Activated T-helper 17 cell treated with anti-CD3 and anti-CD28 coated beads, Interleukin-2, amount 50 U/mL, for 72 hours (primary cell): ENCODE measurements around the gene KIF22. TPM values are rescaled to one million over a fixed set of nuclear protein-coding genes. Genes with fewer than 3 reads are reported as not detected.
A peak's percentile ranks its signal among the peaks of the same experiment; 100 is the strongest.
"Not testable (repeated sequence)": the region's sequence is repeated elsewhere in the genome, so short reads cannot be mapped to it uniquely, and the experiment has no call there.

Experiments
- ATAC-seq: fragments of 150-1000 bp; cut with Tn5 transposase; replicated peaks from 2 replicates; pipeline ENCODE4 v1.10.0; 2021; ENCODE audit warnings: mild to moderate bottlenecking, moderate library complexity
- H3K27ac Mint-ChIP-seq: one replicate; pipeline ENCODE4 v1.8.0; 2022; ENCODE audit warnings: mixed read lengths
- H3K27me3 Mint-ChIP-seq: one replicate; pipeline ENCODE4 v1.8.0; 2022; ENCODE audit warnings: mixed read lengths
- H3K36me3 Mint-ChIP-seq: one replicate; pipeline ENCODE4 v1.8.0; 2022; ENCODE audit warnings: low read depth, mild to moderate bottlenecking, mixed read lengths
- H3K4me1 Mint-ChIP-seq: one replicate; pipeline ENCODE4 v1.8.0; 2022; ENCODE audit warnings: mixed read lengths
- H3K4me3 Mint-ChIP-seq: one replicate; pipeline ENCODE4 v1.8.0; 2022; ENCODE audit warnings: mild to moderate bottlenecking, mixed read lengths
- H3K9me3 Mint-ChIP-seq: one replicate; pipeline ENCODE4 v1.8.0; 2022; ENCODE audit warnings: mixed read lengths
- total RNA-seq, 2 donors: library from RNA; stranded (reverse); gene quantifications; one replicate each; pipeline ENCODE4 v1.2.3, GENCODE V29; 2022

The KIF22 gene
- total RNA-seq, 2 donors from 2014 or later, result 122 to 139 TPM

DNA sequence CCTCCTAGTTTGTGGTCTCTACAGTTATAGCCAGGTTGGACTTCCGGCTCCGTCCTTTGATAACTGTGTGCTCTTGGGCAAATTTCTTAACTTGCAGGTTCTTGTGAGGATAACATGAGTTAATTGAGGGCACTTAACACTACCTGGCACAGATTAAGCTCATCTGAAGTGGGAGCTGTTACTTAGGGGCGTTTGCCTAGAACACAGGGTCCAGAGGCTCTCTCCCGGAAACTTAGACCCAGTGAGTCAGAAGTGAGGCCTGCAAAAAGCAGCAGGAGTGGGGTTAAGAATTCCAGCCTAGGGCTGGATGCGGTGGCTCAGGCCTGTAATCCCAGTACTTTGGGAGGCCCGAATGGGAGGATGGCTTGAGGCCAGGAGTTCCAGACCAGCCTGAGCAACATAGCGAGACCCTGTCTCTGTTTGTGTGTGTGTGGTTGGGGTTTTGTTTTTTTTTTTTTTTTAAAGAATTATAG lies 31.1 kb downstream of the KIF22 start:
- Mint-ChIP-seq H3K9me3 (no peaks in the 10 kb centered on the region), H3K27me3 (no peaks in the 10 kb centered on the region), H3K36me3 (peaks cover 76% of the 10 kb centered on the region), H3K4me3 (peak overlapping the region; percentile 99), H3K27ac (peak overlapping the region; percentile 96), H3K4me1 (peaks cover 33% of the 10 kb centered on the region)
- no peak for ATAC-seq

DNA sequence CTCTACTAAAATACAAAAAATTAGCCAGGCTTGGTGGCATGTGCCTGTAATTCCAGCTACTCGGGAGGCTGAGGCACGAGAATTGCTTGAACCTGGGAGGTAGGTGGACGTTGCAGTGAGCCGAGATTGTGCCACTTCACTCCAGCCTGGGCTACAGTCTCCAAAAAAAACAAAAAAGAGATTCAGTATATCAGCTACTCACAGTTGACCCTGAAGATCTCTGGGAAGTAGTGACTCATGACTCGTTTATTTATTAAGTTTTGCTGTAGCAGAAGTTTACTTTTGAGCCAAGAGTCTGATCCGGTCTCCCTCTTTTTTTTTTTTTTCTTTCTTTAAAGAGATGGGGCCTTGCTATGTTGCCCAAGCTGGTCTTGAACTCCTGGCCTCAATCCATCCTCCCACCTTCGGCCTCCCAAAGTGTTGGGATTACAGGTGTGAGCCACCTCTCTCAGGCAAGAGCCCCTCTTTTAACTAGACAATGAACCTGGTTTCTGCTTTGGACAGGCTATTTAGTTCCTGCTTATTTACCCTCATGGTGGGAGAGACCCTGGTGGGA lies 34.1 kb downstream of the KIF22 start:
- peak overlapping the region; percentile 73 for H3K4me3 Mint-ChIP-seq
- peaks cover 24% of the 10 kb centered on the region for H3K4me1 Mint-ChIP-seq
- peak overlapping the region; percentile 84 for H3K27ac Mint-ChIP-seq
- ATAC-seq, result peak; percentile 4
- peaks cover 59% of the 10 kb centered on the region for H3K36me3 Mint-ChIP-seq
- H3K9me3 Mint-ChIP-seq, result no peaks in the 10 kb centered on the region
- no peaks in the 10 kb centered on the region for H3K27me3 Mint-ChIP-seq

DNA sequence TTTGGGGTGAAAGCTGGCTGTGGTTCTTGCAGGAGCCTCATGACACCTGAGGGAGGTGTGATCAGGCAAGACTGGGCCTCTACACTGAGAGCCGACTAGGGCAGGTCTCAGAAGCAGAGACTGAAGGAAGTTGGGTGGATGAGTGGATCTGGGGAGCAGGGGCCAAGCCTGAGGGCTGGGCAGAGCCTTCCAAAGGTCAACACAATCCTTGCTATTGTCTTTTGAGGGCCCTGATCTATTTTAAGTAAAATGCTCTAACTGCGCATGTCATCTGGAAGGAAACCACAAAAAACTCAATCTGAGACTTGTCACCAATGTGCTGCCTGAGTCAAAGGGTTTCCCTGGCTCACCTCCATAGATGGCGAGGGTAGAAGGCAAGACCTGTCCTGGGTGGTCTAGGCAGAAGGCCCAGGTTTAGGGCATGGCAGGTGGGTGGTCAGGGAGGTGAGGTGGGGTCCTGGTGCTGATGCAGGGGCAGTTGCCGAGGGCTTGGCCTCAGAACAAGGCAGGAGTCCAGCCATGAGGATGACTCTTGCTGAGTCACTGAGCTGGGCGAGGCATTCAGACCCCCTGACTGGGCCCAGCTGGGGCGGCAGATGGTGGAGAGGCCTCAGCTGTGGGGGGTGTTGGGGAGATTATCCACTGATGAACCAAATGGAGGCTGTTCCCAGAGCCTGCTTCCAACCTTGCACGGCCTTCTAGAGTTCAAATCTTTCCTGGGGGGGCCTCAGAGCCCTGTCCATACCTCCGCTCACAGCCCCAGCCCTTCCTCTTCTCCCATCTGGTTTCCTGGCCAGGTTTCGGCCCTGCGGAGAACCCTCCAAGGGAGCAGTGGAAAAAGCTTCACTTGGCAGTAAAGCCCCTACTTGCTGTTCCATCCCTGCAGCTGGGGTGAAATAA lies 34.8 kb downstream of the KIF22 start:
- Mint-ChIP-seq H3K27me3 (no peaks in the 10 kb centered on the region), H3K36me3 (peaks cover 59% of the 10 kb centered on the region), H3K4me1 (peaks cover 29% of the 10 kb centered on the region), H3K4me3 (peak overlapping the region; percentile 73), H3K27ac (peak overlapping the region; percentile 84), H3K9me3 (no peaks in the 10 kb centered on the region)
- peak; percentile 57 for ATAC-seq

DNA sequence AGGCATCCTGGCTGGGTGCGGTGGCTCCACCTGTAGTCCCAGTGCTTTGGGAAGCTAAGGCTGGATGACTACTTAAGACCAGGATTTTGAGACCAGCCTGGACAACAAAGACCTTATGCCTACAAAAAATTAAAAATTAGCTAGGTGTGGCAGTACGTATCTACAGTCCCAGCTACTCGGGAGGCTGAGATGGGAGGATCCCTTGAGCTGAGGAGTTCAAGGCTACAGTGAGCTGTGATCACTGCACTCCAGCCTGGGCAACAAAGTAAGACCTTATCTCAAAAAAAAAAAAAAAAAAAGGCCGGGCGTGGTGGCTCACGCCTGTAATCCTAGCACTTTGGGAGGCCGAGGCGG lies 35.8 kb downstream of the KIF22 start:
- Mint-ChIP-seq H3K27me3 (no peaks in the 10 kb centered on the region), H3K4me3 (peak overlapping the region; percentile 73), H3K27ac (peak overlapping the region; percentile 92), H3K9me3 (no peaks in the 10 kb centered on the region), H3K4me1 (peaks cover 29% of the 10 kb centered on the region), H3K36me3 (peaks cover 58% of the 10 kb centered on the region)
- no peak for ATAC-seq

DNA sequence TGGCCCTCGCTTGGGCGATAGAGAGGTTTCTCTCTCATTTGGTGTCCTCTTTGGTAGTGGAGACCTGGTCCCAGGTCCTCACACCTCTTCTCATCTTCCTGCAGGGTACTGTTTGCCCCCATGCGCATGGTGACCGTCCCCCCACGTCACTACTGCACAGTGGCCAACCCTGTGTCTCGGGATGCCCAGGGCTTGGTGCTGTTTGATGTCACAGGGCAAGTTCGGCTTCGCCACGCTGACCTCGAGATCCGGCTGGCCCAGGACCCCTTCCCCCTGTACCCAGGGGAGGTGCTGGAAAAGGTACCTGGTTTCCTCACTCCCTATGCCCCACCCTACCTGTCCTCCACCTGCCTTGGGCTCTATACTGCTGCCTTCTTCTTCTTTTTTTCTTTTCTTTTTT lies 40.2 kb downstream of the KIF22 start:
- H3K9me3 Mint-ChIP-seq, result no peaks in the 10 kb centered on the region
- ATAC-seq, result no peak
- H3K36me3 Mint-ChIP-seq, result peaks cover 73% of the 10 kb centered on the region
- H3K4me3 Mint-ChIP-seq, result no peak overlapping the region
- peak overlapping the region; percentile 79 for H3K27ac Mint-ChIP-seq
- peaks cover 26% of the 10 kb centered on the region for H3K4me1 Mint-ChIP-seq
- H3K27me3 Mint-ChIP-seq, result no peaks in the 10 kb centered on the region

DNA sequence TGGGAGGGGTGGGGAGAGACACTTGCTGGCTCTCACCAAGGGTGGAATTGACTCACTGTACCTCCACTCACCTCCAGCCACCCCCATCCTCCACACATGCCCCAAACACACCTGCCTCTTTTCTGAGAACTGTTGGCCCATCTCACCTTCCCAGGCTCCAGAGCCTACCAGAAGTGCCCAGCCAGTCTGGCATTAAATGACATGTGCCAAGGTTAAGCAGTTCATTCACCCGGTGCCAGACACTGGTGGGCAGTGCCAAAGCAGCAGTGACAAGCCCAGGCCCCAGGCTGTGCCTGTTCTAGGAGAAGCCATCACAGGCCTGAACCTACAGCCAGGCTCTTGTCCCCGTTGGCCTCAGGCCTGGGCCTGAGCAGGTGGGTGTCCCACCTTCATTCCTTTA lies 40.9 kb downstream of the KIF22 start:
- no peaks in the 10 kb centered on the region for H3K27me3 Mint-ChIP-seq
- H3K9me3 Mint-ChIP-seq, result no peaks in the 10 kb centered on the region
- peaks cover 24% of the 10 kb centered on the region for H3K4me1 Mint-ChIP-seq
- peaks cover 80% of the 10 kb centered on the region for H3K36me3 Mint-ChIP-seq
- no peak for ATAC-seq
- no peak overlapping the region for H3K4me3 Mint-ChIP-seq
- H3K27ac Mint-ChIP-seq, result peak overlapping the region; percentile 79

DNA sequence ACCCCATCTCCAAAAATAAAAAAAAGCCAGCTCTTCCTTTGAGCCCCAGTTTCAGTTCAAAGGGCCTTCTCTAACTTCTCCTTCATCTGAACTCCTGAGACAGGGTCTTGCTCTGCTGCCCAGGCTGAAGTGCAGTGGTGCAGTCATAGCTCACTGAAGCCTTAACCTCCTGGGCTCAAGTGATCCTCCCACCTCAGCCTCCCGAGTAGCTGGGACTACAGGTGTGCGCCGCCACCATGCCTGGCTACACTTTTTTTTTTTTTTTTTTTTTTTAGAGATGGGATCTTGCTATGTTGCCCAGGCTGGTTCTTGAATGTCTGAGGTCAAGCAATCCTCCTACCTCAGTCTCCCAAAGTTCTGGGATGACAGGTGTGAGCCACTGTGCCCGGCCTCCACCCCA lies 42.7 kb downstream of the KIF22 start:
- Mint-ChIP-seq H3K36me3 (peaks cover 87% of the 10 kb centered on the region), H3K27ac (peak overlapping the region; percentile 24), H3K4me1 (peaks cover 16% of the 10 kb centered on the region)
- not testable (repeated sequence) for H3K9me3 Mint-ChIP-seq, H3K4me3 Mint-ChIP-seq, H3K27me3 Mint-ChIP-seq, ATAC-seq

DNA sequence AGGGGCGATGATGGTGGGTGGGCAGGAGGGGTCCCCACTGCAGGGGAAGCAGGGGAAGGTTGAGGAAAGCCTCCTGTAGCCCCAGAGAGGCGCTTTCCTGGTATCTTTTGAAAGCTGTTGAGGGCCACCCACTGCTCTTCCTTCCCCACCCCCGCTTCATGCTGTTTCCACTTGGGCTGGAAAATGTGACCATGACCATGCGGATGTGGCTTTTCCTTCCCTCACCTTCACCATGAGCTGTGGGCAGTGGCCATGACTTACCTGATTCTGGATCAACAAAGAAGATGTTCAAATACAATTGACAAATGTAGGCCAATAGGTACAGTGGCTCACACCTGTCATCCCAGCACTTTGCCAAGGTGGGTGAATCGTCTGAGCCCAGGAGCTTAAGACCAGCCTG lies 43.5 kb downstream of the KIF22 start:
- H3K36me3 Mint-ChIP-seq, result peaks cover 95% of the 10 kb centered on the region
- H3K4me3 Mint-ChIP-seq, result no peak overlapping the region
- peaks cover 16% of the 10 kb centered on the region for H3K4me1 Mint-ChIP-seq
- H3K27ac Mint-ChIP-seq, result peak overlapping the region; percentile 24
- peak; percentile 71 for ATAC-seq
- no peaks in the 10 kb centered on the region for H3K27me3 Mint-ChIP-seq
- H3K9me3 Mint-ChIP-seq, result no peaks in the 10 kb centered on the region

DNA sequence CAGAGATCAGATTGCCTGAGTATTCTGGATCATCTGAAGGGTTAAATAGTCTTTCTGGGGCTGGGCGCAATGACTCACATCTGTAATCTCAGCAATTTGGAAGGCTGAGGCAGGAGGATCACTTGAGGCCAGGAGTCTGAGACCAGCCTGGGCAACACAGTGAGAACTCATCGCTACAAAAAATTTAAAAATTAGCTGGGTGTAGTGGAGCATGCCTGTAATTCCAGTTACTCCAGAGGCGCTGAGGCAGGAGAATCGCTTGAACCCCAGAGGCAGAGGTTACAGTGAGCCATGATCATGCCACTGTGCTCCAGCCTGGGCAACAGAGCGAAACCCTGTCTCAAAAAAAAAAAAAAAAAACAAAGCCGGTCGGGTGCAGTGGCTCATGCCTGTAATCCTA lies 45.4 kb downstream of the KIF22 start:
- H3K27ac Mint-ChIP-seq, result no peak overlapping the region
- no peaks in the 10 kb centered on the region for H3K27me3 Mint-ChIP-seq

DNA sequence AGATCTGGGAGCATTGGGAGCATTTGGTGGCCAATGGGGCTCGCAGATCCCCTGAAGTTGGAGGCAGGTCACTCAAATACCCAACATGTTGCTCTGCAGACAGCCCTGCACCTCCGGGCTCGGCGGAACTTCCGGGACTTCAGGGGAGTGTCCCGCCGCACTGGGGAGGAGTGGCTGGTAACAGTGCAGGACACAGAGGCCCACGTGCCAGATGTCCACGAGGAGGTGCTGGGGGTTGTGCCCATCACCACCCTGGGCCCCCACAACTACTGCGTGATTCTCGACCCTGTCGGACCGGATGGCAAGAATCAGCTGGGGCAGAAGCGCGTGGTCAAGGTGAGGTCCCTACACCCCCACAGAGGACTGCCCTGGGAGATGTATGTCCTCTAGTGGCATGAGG lies 46.1 kb downstream of the KIF22 start:
- no peaks in the 10 kb centered on the region for H3K27me3 Mint-ChIP-seq
- no peak for ATAC-seq
- H3K27ac Mint-ChIP-seq, result no peak overlapping the region
- no peaks in the 10 kb centered on the region for H3K9me3 Mint-ChIP-seq
- H3K4me3 Mint-ChIP-seq, result no peak overlapping the region
- peaks cover 7% of the 10 kb centered on the region for H3K4me1 Mint-ChIP-seq
- peaks cover 98% of the 10 kb centered on the region for H3K36me3 Mint-ChIP-seq

More for the DNA sequence above, 45.4 kb downstream of the KIF22 start:
- H3K4me1 Mint-ChIP-seq, result peaks cover 7% of the 10 kb centered on the region
- peaks cover 98% of the 10 kb centered on the region for H3K36me3 Mint-ChIP-seq
- H3K4me3 Mint-ChIP-seq, result no peak overlapping the region
- ATAC-seq, result no peak
- H3K9me3 Mint-ChIP-seq, result no peaks in the 10 kb centered on the region

DNA sequence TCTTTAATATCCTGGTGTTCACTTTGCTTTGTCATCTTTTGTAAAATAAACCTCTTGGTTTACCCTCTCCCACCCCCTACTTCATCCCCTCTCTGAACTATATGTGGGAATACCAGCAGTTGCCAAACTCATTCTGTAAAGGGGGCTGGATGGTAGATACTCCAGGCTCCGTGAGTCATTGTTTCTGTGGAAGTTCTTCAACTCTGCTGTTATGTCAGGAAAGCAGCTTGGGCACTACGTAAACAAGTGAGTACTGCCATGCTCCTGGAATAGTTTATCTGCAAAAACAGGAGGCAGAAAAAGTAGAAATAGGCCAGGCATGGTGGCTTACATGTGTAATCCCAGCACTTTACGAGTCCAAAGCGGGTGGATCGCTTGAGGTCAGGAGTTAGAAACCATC lies 47.3 kb downstream of the KIF22 start:
- Mint-ChIP-seq H3K27me3 (no peaks in the 10 kb centered on the region), H3K4me3 (no peak overlapping the region), H3K9me3 (no peaks in the 10 kb centered on the region), H3K4me1 (peaks cover 7% of the 10 kb centered on the region), H3K36me3 (peaks cover 95% of the 10 kb centered on the region), H3K27ac (no peak overlapping the region)
- no peak for ATAC-seq

DNA sequence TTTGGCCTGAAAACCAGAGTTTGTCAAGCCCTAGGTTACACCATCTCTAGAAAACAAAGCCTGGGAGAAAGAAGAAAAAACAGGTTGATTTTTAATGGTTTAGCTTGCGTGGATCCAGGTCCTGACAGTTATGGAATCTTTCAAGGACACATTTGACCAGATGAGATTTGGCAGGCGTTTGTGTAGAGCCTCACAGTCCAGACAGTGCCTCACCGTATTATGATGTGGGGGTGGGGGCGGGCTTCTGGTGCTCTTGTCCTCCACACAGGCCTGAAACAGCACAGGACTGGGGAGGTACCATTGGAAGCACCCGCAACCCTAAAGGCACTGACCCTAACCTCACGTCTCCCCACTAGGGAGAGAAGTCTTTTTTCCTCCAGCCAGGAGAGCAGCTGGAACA lies 49.3 kb downstream of the KIF22 start:
- Mint-ChIP-seq H3K36me3 (peaks cover 94% of the 10 kb centered on the region), H3K27ac (peak overlapping the region; percentile 65), H3K4me1 (no peaks in the 10 kb centered on the region), H3K27me3 (no peaks in the 10 kb centered on the region), H3K9me3 (no peaks in the 10 kb centered on the region), H3K4me3 (no peak overlapping the region)
- ATAC-seq, result no peak

DNA sequence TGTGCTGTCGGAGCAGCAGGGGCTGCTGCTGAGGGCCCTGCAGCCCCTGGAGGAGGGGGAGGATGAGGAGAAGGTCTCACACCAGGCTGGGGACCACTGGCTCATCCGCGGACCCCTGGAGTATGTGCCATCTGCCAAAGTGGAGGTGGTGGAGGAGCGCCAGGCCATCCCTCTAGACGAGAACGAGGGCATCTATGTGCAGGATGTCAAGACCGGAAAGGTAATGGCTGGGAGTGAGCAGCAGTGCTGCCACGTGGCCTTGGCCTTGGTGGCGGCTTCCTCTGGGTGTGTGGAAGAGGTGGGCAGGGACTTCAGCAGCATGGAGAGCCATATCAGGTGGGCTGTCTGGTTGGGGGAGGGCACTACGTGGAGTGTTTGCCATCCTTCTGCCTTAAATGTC lies 49.7 kb downstream of the KIF22 start:
- peaks cover 94% of the 10 kb centered on the region for H3K36me3 Mint-ChIP-seq
- no peaks in the 10 kb centered on the region for H3K4me1 Mint-ChIP-seq
- peak overlapping the region; percentile 65 for H3K27ac Mint-ChIP-seq
- no peak for ATAC-seq
- H3K9me3 Mint-ChIP-seq, result no peaks in the 10 kb centered on the region
- H3K4me3 Mint-ChIP-seq, result no peak overlapping the region
- no peaks in the 10 kb centered on the region for H3K27me3 Mint-ChIP-seq

DNA sequence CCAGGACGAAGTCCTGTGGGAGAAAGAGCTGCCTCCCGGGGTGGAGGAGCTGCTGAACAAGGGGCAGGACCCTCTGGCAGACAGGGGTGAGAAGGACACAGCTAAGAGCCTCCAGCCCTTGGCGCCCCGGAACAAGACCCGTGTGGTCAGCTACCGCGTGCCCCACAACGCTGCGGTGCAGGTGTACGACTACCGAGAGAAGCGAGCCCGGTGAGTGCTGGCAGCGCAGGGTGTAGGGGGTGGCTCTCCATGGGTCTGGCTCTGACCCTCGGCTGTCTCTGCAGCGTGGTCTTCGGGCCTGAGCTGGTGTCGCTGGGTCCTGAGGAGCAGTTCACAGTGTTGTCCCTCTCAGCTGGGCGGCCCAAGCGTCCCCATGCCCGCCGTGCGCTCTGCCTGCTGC lies 51.1 kb downstream of the KIF22 start:
- Mint-ChIP-seq H3K4me1 (no peaks in the 10 kb centered on the region), H3K27me3 (no peaks in the 10 kb centered on the region), H3K4me3 (no peak overlapping the region), H3K27ac (no peak overlapping the region), H3K36me3 (peaks cover 89% of the 10 kb centered on the region), H3K9me3 (no peaks in the 10 kb centered on the region)
- no peak for ATAC-seq

DNA sequence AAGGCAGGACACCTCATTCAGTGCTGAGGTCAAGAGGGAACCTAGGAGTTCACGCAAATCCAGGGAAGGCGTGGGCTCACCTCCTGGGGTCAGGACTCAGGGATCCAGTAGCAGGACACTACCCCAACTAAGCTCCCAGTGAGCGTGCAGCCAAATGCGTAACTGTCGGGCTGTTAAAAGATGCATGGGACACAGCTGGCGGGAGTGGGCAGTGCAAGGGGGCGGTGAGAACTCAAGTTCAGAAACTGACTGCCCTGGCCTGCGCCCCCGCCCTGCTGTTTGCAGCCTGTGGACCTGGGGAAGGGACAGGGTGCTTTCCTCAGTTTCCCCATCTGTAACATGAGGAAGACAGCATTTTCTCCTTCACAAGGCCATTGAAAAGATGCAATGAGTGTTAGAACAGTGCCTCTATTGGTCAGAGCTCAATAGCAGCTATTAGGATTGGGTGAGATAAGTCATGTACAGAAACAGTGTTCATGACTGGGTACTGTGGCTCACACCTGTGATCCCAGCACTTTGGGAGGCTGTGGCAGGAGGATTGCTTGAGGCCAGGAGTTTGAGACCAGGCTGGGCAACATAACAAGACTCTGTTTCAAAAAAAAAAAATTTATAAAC lies 52.3 kb downstream of the KIF22 start:
- H3K4me1 Mint-ChIP-seq, result no peaks in the 10 kb centered on the region
- H3K9me3 Mint-ChIP-seq, result no peaks in the 10 kb centered on the region
- ATAC-seq, result peak; percentile 29
- peaks cover 87% of the 10 kb centered on the region for H3K36me3 Mint-ChIP-seq
- no peaks in the 10 kb centered on the region for H3K27me3 Mint-ChIP-seq
- H3K4me3 Mint-ChIP-seq, result no peak overlapping the region
- no peak overlapping the region for H3K27ac Mint-ChIP-seq
